WTC11 (cell line): ENCODE results near the gene ATP5F1D. TPM values are rescaled to one million over a fixed set of nuclear protein-coding genes. Genes with fewer than 3 reads are reported as not detected.
A peak's percentile ranks its signal among the peaks of the same experiment; 100 is the strongest.

ENCODE experiments used
- ATAC-seq: fragments of 200-7000 bp; cut with Tn5 transposase; 2 replicates; pipeline ENCODE4 v1.10.0; 2021; ENCODE audit warnings: mild to moderate bottlenecking, moderate library complexity
- CTCF ChIA-PET: fragments of 300-600 bp; sonication (Branson Sonifier 250); formaldehyde crosslinking; loops from one replicate; lab custom pipeline; 2021; ENCODE audit warnings: antibody characterized with exemption; lab: Charles Lee
- POLR2A ChIA-PET: fragments of 350-600 bp; sonication (Branson Sonifier 250); formaldehyde crosslinking; loops from one replicate; lab custom pipeline; 2021; ENCODE audit warnings: antibody characterized with exemption; lab: Charles Lee
- DNase-seq: peaks from one replicate; pipeline ENCODE4 v3.0.0; 2021; ENCODE audit warnings: low spot score
- H3K27ac Mint-ChIP-seq: 2 replicates; pipeline ENCODE4 v1.8.0; 2021; ENCODE audit warnings: mixed read lengths
- H3K27me3 Mint-ChIP-seq: 2 replicates; pipeline ENCODE4 v1.8.0; 2021; ENCODE audit warnings: low read depth, mild to moderate bottlenecking, moderate library complexity, mixed read lengths
- H3K36me3 Mint-ChIP-seq: 2 replicates; pipeline ENCODE4 v1.8.0; 2021; ENCODE audit warnings: mixed read lengths
- H3K4me1 Mint-ChIP-seq: 2 replicates; pipeline ENCODE4 v1.8.0; 2022; ENCODE audit warnings: mixed read lengths
- H3K4me3 Mint-ChIP-seq: 2 replicates; pipeline ENCODE4 v1.8.0; 2021; ENCODE audit warnings: mild to moderate bottlenecking, moderate library complexity, mixed read lengths
- H3K9me3 Mint-ChIP-seq: 2 replicates; pipeline ENCODE4 v1.8.0; 2021; ENCODE audit warnings: mixed read lengths
- ESRRA ChIP-seq: sonication (generic); formaldehyde crosslinking; IDR thresholded peaks from 2 replicates; pipeline ENCODE4 v1.8.1; 2022; ENCODE audit warnings: mild to moderate bottlenecking, missing genetic modification reagents, borderline replicate concordance
- IRF2 ChIP-seq: sonication (generic); formaldehyde crosslinking; IDR thresholded peaks from 2 replicates; pipeline ENCODE4 v1.8.0; 2022; ENCODE audit warnings: low read depth, missing genetic modification reagents, borderline replicate concordance
- JAZF1 ChIP-seq: fragments of 250-450 bp; sonication (Bioruptor Pico); IDR thresholded peaks from 2 replicates; pipeline ENCODE4 v1.9.0; 2021; ENCODE audit warnings: moderate library complexity, mild to moderate bottlenecking, inconsistent platforms
- JUN ChIP-seq: sonication (generic); formaldehyde crosslinking; IDR thresholded peaks from 2 replicates; pipeline ENCODE4 v1.8.0; 2023; ENCODE audit warnings: mild to moderate bottlenecking, missing genetic modification reagents
- NFATC4 ChIP-seq: fragments of 250-450 bp; sonication (Bioruptor Pico); IDR thresholded peaks from 2 replicates; pipeline ENCODE4 v1.9.0; 2021; ENCODE audit warnings: mild to moderate bottlenecking
- OVOL2 ChIP-seq: fragments of 250-450 bp; sonication (Bioruptor Pico); IDR thresholded peaks from 2 replicates; pipeline ENCODE4 v1.9.0; 2021; ENCODE audit warnings: mild to moderate bottlenecking, borderline replicate concordance
- TP53 ChIP-seq: sonication (generic); formaldehyde crosslinking; IDR thresholded peaks from 2 replicates; pipeline ENCODE4 v1.8.1; 2023; ENCODE audit warnings: mild to moderate bottlenecking, missing genetic modification reagents
- ZBTB21 ChIP-seq: sonication (generic); formaldehyde crosslinking; IDR thresholded peaks from 2 replicates; pipeline ENCODE4 v1.8.1; 2023; ENCODE audit warnings: mild to moderate bottlenecking, missing genetic modification reagents, borderline replicate concordance
- ZNF138 ChIP-seq: sonication (generic); formaldehyde crosslinking; conservative IDR thresholded peaks from 2 replicates; pipeline ENCODE4 v1.8.1; 2022; ENCODE audit warnings: mild to moderate bottlenecking, moderate library complexity, missing genetic modification reagents
- ZNF263 ChIP-seq: sonication (generic); formaldehyde crosslinking; IDR thresholded peaks from 2 replicates; pipeline ENCODE4 v1.8.1; 2022; ENCODE audit warnings: low read depth, mild to moderate bottlenecking, moderate library complexity, missing genetic modification reagents
- total RNA-seq: library from RNA; stranded (reverse); gene quantifications from 3 replicates; pipeline ENCODE4 v1.2.3, GENCODE V29; 2021
- TF ChIP-seq, protein P1 (sequence below): fragments of 200-600 bp; IDR thresholded peaks from 2 replicates; pipeline ENCODE4 v1.8.0; 2022; ENCODE audit warnings: antibody characterized with exemption
- TF ChIP-seq, protein P2 (sequence below): sonication (generic); formaldehyde crosslinking; IDR thresholded peaks from 2 replicates; pipeline ENCODE4 v1.8.1; 2023; ENCODE audit warnings: mild to moderate bottlenecking, moderate library complexity, missing genetic modification reagents
- TF ChIP-seq, protein P3 (sequence below): fragments of 250-450 bp; sonication (Bioruptor Pico); IDR thresholded peaks from 2 replicates; pipeline ENCODE4 v1.9.0; 2021; ENCODE audit warnings: mild to moderate bottlenecking, borderline replicate concordance
- TF ChIP-seq, protein P4 (sequence below): sonication (generic); formaldehyde crosslinking; IDR thresholded peaks from 2 replicates; pipeline ENCODE4 v1.8.0; 2023; ENCODE audit warnings: missing genetic modification reagents, mild to moderate bottlenecking, borderline replicate concordance
- TF ChIP-seq, protein P5 (sequence below): sonication (generic); formaldehyde crosslinking; IDR thresholded peaks from 2 replicates; pipeline ENCODE4 v1.8.1; 2023; ENCODE audit warnings: mild to moderate bottlenecking, missing genetic modification reagents

The ATP5F1D gene
- total RNA-seq, 1 experiment from 2014 or later = 277 TPM

DNA sequence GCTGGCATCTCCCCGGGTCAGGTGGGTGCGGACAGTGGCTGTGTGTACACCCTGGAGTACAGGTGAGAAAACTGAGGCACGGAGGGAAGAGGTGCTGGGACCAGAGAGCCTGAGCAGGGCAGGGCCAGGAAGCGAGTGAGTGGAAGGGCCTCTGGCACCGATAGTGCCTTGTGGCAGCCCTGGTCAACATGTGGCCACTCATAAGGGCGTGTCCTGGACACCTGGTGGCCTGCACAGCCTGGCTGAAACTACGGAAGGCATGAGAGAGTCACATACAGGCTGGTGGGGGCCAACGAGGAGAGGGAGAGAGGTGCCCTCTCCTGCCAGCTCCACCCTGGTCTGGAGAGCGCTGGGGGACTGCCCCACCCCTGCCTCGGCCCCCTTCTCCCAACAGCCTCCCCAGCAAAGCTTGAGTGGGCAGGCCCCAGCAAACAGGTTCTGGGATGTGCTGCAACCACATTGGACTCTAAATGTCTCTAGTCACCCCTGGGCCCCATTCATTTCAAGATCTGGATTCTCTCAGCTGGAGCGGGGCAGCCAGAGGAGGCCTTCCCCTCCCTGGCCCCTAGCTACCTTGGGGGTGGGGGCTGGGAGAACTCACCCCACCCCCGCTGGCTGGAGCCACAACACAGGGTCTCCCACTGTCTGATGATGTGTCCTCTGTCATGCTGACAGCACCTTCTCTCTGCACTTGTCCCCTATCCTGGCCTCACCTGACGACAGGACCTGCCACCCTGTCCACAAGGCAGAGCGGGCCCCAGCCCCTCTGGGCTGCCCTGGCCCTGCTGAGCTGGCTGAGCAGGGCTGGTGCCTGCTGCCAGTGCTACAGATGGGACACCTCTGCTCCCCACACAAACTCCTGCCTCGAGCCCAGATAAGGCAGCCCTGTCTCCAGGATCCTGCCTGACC, 9.6 kb upstream of the ATP5F1D start:
- H3K36me3 Mint-ChIP-seq = no peaks in the 10 kb centered on the region
- ChIA-PET POLR2A (interaction anchor here (0.6 kb wide), 1 partner anchor 53 kb away, joined by 4 read pairs; no protein-coding TSS in a partner anchor), CTCF (interaction anchor here (1.5 kb wide), 2 partner anchors 9 to 12 kb away, joined by 3 to 5 read pairs; no protein-coding TSS in a partner anchor)
- TF ChIP-seq IRF2 = no peak
- TF ChIP-seq ESRRA (CRISPR knock-in tag) = no peak
- TF ChIP-seq OVOL2 (CRISPR knock-in tag) = no peak
- TF ChIP-seq, protein P1, sequence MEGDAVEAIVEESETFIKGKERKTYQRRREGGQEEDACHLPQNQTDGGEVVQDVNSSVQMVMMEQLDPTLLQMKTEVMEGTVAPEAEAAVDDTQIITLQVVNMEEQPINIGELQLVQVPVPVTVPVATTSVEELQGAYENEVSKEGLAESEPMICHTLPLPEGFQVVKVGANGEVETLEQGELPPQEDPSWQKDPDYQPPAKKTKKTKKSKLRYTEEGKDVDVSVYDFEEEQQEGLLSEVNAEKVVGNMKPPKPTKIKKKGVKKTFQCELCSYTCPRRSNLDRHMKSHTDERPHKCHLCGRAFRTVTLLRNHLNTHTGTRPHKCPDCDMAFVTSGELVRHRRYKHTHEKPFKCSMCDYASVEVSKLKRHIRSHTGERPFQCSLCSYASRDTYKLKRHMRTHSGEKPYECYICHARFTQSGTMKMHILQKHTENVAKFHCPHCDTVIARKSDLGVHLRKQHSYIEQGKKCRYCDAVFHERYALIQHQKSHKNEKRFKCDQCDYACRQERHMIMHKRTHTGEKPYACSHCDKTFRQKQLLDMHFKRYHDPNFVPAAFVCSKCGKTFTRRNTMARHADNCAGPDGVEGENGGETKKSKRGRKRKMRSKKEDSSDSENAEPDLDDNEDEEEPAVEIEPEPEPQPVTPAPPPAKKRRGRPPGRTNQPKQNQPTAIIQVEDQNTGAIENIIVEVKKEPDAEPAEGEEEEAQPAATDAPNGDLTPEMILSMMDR = no peak
- TF ChIP-seq, protein P2, sequence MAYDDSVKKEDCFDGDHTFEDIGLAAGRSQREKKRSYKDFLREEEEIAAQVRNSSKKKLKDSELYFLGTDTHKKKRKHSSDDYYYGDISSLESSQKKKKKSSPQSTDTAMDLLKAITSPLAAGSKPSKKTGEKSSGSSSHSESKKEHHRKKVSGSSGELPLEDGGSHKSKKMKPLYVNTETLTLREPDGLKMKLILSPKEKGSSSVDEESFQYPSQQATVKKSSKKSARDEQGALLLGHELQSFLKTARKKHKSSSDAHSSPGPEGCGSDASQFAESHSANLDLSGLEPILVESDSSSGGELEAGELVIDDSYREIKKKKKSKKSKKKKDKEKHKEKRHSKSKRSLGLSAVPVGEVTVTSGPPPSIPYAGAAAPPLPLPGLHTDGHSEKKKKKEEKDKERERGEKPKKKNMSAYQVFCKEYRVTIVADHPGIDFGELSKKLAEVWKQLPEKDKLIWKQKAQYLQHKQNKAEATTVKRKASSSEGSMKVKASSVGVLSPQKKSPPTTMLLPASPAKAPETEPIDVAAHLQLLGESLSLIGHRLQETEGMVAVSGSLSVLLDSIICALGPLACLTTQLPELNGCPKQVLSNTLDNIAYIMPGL = no peak
- no peak for TF ChIP-seq ZNF138 (CRISPR knock-in tag)
- TF ChIP-seq, protein P3, sequence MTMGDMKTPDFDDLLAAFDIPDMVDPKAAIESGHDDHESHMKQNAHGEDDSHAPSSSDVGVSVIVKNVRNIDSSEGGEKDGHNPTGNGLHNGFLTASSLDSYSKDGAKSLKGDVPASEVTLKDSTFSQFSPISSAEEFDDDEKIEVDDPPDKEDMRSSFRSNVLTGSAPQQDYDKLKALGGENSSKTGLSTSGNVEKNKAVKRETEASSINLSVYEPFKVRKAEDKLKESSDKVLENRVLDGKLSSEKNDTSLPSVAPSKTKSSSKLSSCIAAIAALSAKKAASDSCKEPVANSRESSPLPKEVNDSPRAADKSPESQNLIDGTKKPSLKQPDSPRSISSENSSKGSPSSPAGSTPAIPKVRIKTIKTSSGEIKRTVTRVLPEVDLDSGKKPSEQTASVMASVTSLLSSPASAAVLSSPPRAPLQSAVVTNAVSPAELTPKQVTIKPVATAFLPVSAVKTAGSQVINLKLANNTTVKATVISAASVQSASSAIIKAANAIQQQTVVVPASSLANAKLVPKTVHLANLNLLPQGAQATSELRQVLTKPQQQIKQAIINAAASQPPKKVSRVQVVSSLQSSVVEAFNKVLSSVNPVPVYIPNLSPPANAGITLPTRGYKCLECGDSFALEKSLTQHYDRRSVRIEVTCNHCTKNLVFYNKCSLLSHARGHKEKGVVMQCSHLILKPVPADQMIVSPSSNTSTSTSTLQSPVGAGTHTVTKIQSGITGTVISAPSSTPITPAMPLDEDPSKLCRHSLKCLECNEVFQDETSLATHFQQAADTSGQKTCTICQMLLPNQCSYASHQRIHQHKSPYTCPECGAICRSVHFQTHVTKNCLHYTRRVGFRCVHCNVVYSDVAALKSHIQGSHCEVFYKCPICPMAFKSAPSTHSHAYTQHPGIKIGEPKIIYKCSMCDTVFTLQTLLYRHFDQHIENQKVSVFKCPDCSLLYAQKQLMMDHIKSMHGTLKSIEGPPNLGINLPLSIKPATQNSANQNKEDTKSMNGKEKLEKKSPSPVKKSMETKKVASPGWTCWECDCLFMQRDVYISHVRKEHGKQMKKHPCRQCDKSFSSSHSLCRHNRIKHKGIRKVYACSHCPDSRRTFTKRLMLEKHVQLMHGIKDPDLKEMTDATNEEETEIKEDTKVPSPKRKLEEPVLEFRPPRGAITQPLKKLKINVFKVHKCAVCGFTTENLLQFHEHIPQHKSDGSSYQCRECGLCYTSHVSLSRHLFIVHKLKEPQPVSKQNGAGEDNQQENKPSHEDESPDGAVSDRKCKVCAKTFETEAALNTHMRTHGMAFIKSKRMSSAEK (CRISPR knock-in tag) = no peak
- TF ChIP-seq, protein P4, sequence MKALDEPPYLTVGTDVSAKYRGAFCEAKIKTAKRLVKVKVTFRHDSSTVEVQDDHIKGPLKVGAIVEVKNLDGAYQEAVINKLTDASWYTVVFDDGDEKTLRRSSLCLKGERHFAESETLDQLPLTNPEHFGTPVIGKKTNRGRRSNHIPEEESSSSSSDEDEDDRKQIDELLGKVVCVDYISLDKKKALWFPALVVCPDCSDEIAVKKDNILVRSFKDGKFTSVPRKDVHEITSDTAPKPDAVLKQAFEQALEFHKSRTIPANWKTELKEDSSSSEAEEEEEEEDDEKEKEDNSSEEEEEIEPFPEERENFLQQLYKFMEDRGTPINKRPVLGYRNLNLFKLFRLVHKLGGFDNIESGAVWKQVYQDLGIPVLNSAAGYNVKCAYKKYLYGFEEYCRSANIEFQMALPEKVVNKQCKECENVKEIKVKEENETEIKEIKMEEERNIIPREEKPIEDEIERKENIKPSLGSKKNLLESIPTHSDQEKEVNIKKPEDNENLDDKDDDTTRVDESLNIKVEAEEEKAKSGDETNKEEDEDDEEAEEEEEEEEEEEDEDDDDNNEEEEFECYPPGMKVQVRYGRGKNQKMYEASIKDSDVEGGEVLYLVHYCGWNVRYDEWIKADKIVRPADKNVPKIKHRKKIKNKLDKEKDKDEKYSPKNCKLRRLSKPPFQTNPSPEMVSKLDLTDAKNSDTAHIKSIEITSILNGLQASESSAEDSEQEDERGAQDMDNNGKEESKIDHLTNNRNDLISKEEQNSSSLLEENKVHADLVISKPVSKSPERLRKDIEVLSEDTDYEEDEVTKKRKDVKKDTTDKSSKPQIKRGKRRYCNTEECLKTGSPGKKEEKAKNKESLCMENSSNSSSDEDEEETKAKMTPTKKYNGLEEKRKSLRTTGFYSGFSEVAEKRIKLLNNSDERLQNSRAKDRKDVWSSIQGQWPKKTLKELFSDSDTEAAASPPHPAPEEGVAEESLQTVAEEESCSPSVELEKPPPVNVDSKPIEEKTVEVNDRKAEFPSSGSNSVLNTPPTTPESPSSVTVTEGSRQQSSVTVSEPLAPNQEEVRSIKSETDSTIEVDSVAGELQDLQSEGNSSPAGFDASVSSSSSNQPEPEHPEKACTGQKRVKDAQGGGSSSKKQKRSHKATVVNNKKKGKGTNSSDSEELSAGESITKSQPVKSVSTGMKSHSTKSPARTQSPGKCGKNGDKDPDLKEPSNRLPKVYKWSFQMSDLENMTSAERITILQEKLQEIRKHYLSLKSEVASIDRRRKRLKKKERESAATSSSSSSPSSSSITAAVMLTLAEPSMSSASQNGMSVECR (CRISPR knock-in tag) = no peak
- TF ChIP-seq ZNF263 (CRISPR knock-in tag) = no peak
- TF ChIP-seq JAZF1 (CRISPR knock-in tag) = no peak
- TF ChIP-seq ZBTB21 (CRISPR knock-in tag) = no peak
- no peak for TF ChIP-seq NFATC4 (CRISPR knock-in tag)
- TF ChIP-seq, protein P5, sequence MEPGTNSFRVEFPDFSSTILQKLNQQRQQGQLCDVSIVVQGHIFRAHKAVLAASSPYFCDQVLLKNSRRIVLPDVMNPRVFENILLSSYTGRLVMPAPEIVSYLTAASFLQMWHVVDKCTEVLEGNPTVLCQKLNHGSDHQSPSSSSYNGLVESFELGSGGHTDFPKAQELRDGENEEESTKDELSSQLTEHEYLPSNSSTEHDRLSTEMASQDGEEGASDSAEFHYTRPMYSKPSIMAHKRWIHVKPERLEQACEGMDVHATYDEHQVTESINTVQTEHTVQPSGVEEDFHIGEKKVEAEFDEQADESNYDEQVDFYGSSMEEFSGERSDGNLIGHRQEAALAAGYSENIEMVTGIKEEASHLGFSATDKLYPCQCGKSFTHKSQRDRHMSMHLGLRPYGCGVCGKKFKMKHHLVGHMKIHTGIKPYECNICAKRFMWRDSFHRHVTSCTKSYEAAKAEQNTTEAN = no peak
- TF ChIP-seq TP53 = no peak
- TF ChIP-seq JUN (CRISPR knock-in tag) = no peak
- TF ChIP-seq, all 79 proteins: peak for 0
- DNase-seq (no peak), ATAC-seq (no peak)
- H3K27me3 Mint-ChIP-seq = no peaks in the 10 kb centered on the region
- peak overlapping the region; percentile 85 for H3K27ac Mint-ChIP-seq
- no peaks in the 10 kb centered on the region for H3K9me3 Mint-ChIP-seq
- no peak overlapping the region for H3K4me3 Mint-ChIP-seq
- no peaks in the 10 kb centered on the region for H3K4me1 Mint-ChIP-seq
